PC-9 (cell line): ENCODE measurements around the gene CDH16. TPM values are rescaled to one million over a fixed set of nuclear protein-coding genes. Genes with fewer than 3 reads are reported as not detected.
A peak's percentile ranks its signal among the peaks of the same experiment; 100 is the strongest.

Experiments used
- BruUV-seq: library from RNA; stranded (reverse); fragments of 400-500 nt; replicated peaks from 2 replicates; lab custom pipeline; 2021; lab: Mats Ljungman, UMichigan
- CTCF ChIA-PET: fragments of 300-600 bp; sonication (Branson Sonifier 250); formaldehyde crosslinking; loops from one replicate; lab custom pipeline; 2022; ENCODE audit warnings: antibody characterized with exemption; lab: Charles Lee
- POLR2A ChIA-PET: fragments of 300-600 bp; sonication (Branson Sonifier 250); formaldehyde crosslinking; loops from one replicate; lab custom pipeline; 2022; ENCODE audit warnings: antibody characterized with exemption; ENCODE audit not compliant: unreplicated experiment; lab: Charles Lee
- DNase-seq, 2 experiments: peaks; one replicate each; pipeline versions ENCODE4 v3.0.0 to v3.0.0-alpha.2; 2015 to 2022; ENCODE audit warnings: mixed read lengths in 1 of 2
- H2AFZ ChIP-seq: fragments of 200-600 bp; sonication (generic); 2 replicates; pipeline ENCODE4 v1.8.1; 2017; ENCODE audit warnings: antibody characterized with exemption
- H3F3A ChIP-seq: fragments of 200-600 bp; sonication (generic); 2 replicates; pipeline ENCODE4 v1.8.1; 2017; ENCODE audit warnings: antibody characterized with exemption, mild to moderate bottlenecking, low read depth; ENCODE audit not compliant: insufficient read depth
- H3K27ac ChIP-seq: fragments of 200-600 bp; sonication (generic); 2 replicates; pipeline ENCODE4 v1.6.1; 2016; ENCODE audit warnings: mixed run types
- H3K27me3 ChIP-seq: fragments of 200-600 bp; sonication (generic); 2 replicates; pipeline ENCODE4 v1.6.1; 2016; ENCODE audit warnings: low read depth, mixed run types; ENCODE audit not compliant: insufficient read depth
- H3K36me3 ChIP-seq: fragments of 200-600 bp; sonication (generic); 2 replicates; pipeline ENCODE4 v1.6.1; 2016; ENCODE audit warnings: low read depth, mixed run types
- H3K4me1 ChIP-seq: fragments of 200-600 bp; sonication (generic); replicated peaks from 2 replicates; pipeline ENCODE4 v1.6.1; 2016; ENCODE audit warnings: mixed run types; ENCODE audit not compliant: insufficient read depth
- H3K4me2 ChIP-seq: fragments of 200-600 bp; sonication (generic); 2 replicates; pipeline ENCODE4 v1.6.1; 2017; ENCODE audit warnings: mixed run types
- H3K4me3 ChIP-seq: fragments of 200-600 bp; sonication (generic); 2 replicates; pipeline ENCODE4 v1.6.1; 2016; ENCODE audit warnings: mixed run types
- H3K79me2 ChIP-seq: fragments of 200-600 bp; sonication (generic); 2 replicates; pipeline ENCODE4 v1.6.1; 2017; ENCODE audit warnings: low read depth, mixed run types
- H3K9me2 ChIP-seq: fragments of 200-600 bp; sonication (generic); 2 replicates; pipeline ENCODE4 v1.8.1; 2017; ENCODE audit warnings: mild to moderate bottlenecking; ENCODE audit not compliant: insufficient read depth
- H3K9me3 ChIP-seq: fragments of 200-600 bp; sonication (generic); 2 replicates; pipeline ENCODE4 v1.8.1; 2016; ENCODE audit warnings: low read depth; ENCODE audit not compliant: insufficient read depth
- H4K20me1 ChIP-seq: fragments of 200-600 bp; sonication (generic); 2 replicates; pipeline ENCODE4 v1.8.1; 2017; ENCODE audit not compliant: insufficient read depth
- CTCF ChIP-seq: fragments of 200-600 bp; sonication (generic); conservative IDR thresholded peaks from 2 replicates; pipeline ENCODE4 v1.6.1; 2017; ENCODE audit warnings: mixed run types, antibody characterized with exemption, mild to moderate bottlenecking, moderate library complexity
- EZH2 ChIP-seq: fragments of 200-600 bp; sonication (generic); IDR thresholded peaks from 2 replicates; pipeline ENCODE4 v1.8.0; 2017; ENCODE audit warnings: antibody characterized with exemption, low read depth
- intact Hi-C: fragments of 100-400 bp; cut with micrococcal nuclease; formaldehyde crosslinking; loops from one replicate; pipeline ENCODE4 v1.10.0; 2022; ENCODE audit not compliant: unreplicated experiment
- total RNA-seq: library from RNA; stranded (reverse); gene quantifications from 2 replicates; pipeline ENCODE4 v1.2.3, GENCODE V29; 2021

Gene CDH16
- total RNA-seq, 1 experiment from 2014 or later = not detected

- H3K4me2 ChIP-seq = no peak overlapping the region; the same call in 1 of the 2 replicates
- H2AFZ ChIP-seq = no peak overlapping the region
- peaks cover 68% of the 10 kb centered on the region for H3K4me1 ChIP-seq
- no peaks in the 10 kb centered on the region for H3K9me2 ChIP-seq
- no peaks in the 10 kb centered on the region for H3K27me3 ChIP-seq
- POLR2A ChIA-PET = no interaction called here
- peaks cover 39% of the 10 kb centered on the region for H3K79me2 ChIP-seq
- no peak overlapping the region for H3K4me3 ChIP-seq
- CTCF ChIA-PET = no interaction called here
- H3F3A ChIP-seq = peaks cover 41% of the 10 kb centered on the region
- TF ChIP-seq EZH2 (no peak), CTCF (no peak)
- H4K20me1 ChIP-seq = peaks cover 3% of the 10 kb centered on the region; the same call in 1 of the 2 replicates
- intact Hi-C loops = loop anchor here (10.0 kb wide), 1 partner anchor 417 kb away; no protein-coding TSS in a partner anchor
- no peaks in the 10 kb centered on the region for H3K36me3 ChIP-seq
- H3K27ac ChIP-seq = no peak overlapping the region
- BruUV-seq = no TSS peak
- H3K9me3 ChIP-seq = no peaks in the 10 kb centered on the region
- DNase-seq = no peak
These were observed 13.0 kb upstream of the CDH16 start for GRCh38 chr16:66931665-66932064.

DNA sequence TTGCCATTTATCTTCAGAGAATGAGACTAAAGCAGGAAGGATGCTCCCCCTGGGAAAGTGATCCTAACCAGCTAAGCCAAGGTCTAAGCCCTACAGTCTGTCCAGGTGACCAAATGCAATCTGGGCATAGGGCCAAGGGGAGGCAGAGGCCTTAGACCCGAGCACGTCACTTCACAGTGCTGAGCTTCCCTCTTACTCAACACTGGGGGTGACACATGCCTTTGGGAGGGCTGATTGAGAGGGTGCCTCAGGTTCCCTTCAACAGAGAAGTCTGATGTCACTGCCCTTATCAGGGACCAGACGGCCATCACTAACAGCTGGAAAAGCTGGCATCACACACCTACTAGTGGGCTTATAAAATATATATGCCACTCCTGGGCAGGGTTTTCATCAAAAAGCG lies 11.5 kb upstream of the CDH16 start:
- H2AFZ ChIP-seq = no peak overlapping the region
- H3K4me1 ChIP-seq = peaks cover 67% of the 10 kb centered on the region
- intact Hi-C loops = loop anchor here (10.0 kb wide), 1 partner anchor 415 kb away; no protein-coding TSS in a partner anchor
- TF ChIP-seq CTCF (no peak), EZH2 (no peak)
- peak overlapping the region; percentile 38 for H3K4me2 ChIP-seq
- peak; percentile 82 to 96 for DNase-seq
- H3K4me3 ChIP-seq = no peak overlapping the region
- ChIA-PET POLR2A (interaction anchor here (0.6 kb wide), 1 partner anchor 418 kb away, joined by 3 read pairs; no protein-coding TSS in a partner anchor), CTCF (no interaction called here)
- peaks cover 27% of the 10 kb centered on the region for H3K79me2 ChIP-seq
- BruUV-seq = no TSS peak
- H3K36me3 ChIP-seq = no peaks in the 10 kb centered on the region
- no peaks in the 10 kb centered on the region for H3K27me3 ChIP-seq
- H3F3A ChIP-seq = peaks cover 45% of the 10 kb centered on the region
- H3K9me2 ChIP-seq = no peaks in the 10 kb centered on the region
- H3K27ac ChIP-seq = peak overlapping the region; percentile 61
- peaks cover 3% of the 10 kb centered on the region; the same call in 1 of the 2 replicates for H4K20me1 ChIP-seq
- H3K9me3 ChIP-seq = no peaks in the 10 kb centered on the region

DNA sequence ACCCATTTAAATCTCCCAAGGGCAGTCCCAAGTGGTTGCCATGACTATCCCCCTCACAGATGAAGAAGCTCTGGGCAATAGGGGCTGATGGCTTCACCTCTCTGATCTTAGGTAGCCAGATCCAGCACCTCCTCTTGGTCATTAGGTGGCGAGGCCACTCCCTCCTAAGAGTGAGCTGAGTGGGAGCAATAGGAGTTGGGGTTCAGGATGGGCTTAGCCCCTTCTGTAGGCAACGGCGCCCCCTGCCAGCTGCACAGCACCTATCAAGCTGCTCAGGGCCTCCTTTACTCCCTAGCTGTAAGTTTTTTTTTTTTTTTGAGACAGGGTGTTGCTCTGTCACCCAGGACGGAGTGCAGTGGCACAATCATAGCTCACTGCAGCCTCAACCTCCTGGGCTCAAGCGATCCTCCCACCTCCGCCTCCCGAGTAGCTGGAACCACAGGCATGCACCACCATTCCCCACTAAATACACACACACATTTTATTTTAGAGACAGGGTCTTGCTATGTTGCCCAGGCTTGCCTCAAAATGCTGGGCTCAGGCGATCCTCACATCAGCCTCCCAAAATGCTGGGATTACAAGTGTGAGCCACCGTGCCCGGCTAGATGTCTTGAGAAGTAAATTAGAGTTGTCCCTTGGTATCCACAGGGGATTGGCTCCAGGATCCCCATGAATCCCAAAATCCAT lies 10.2 kb upstream of the CDH16 start:
- Histone ChIP-seq H3F3A (peaks cover 45% of the 10 kb centered on the region), H3K27me3 (no peaks in the 10 kb centered on the region), H3K9me2 (no peaks in the 10 kb centered on the region), H4K20me1 (peaks cover 3% of the 10 kb centered on the region; the same call in 1 of the 2 replicates), H3K79me2 (peaks cover 17% of the 10 kb centered on the region), H3K4me3 (no peak overlapping the region), H3K4me2 (peak overlapping the region; percentile 20), H2AFZ (no peak overlapping the region), H3K4me1 (peaks cover 67% of the 10 kb centered on the region), H3K36me3 (no peaks in the 10 kb centered on the region), H3K9me3 (no peaks in the 10 kb centered on the region), H3K27ac (no peak overlapping the region)
- ChIA-PET POLR2A (interaction anchor here (0.6 kb wide), 1 partner anchor 590 kb away, joined by 6 read pairs; no protein-coding TSS in a partner anchor), CTCF (interaction anchor here (0.6 to 1.7 kb wide), 5 partner anchors 23 to 42 kb away, joined by 3 to 15 read pairs (median 9); no protein-coding TSS in a partner anchor)
- TF ChIP-seq EZH2 (no peak), CTCF (peak; percentile 69)
- BruUV-seq = no TSS peak
- peak in 1 of 2 experiments; percentile 44 for DNase-seq
- intact Hi-C loops = loop anchor here (5.0 kb wide), 1 partner anchor 42 kb away; no protein-coding TSS in a partner anchor
